ENCODE results near the gene ACVR1.
"Not testable (repeated sequence)": the region's sequence is repeated elsewhere in the genome, so short reads cannot be mapped to it uniquely, and the experiment has no call there.

DNA sequence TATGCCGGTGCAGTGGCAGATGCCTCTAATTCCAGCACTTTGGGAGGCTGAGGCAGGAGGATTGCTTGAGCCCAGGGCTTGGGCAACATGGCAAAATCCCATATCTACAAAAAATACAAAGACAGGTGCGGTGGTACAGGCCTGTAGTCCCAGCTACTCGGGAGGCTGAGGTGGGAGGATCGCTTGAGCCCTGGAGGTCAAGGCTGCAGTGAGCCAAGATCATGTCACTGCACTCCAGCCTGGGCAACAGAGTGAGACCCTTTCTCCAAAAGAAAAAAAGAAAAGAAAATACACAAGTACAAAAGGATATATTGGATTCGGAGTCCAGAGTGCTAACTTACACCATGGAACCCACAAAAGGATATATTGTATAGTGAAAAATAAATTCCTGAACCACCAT is 8.4 kb upstream of the ACVR1 start:
- TF ChIP-seq, protein P1, sequence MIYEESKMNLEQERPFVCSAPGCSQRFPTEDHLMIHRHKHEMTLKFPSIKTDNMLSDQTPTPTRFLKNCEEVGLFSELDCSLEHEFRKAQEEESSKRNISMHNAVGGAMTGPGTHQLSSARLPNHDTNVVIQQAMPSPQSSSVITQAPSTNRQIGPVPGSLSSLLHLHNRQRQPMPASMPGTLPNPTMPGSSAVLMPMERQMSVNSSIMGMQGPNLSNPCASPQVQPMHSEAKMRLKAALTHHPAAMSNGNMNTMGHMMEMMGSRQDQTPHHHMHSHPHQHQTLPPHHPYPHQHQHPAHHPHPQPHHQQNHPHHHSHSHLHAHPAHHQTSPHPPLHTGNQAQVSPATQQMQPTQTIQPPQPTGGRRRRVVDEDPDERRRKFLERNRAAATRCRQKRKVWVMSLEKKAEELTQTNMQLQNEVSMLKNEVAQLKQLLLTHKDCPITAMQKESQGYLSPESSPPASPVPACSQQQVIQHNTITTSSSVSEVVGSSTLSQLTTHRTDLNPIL (CRISPR knock-in tag; IDR thresholded peaks at IDR 0.05; ENCODE audit: low read depth) = not testable (repeated sequence)
- not testable (repeated sequence) for TF ChIP-seq ESRRG, ZC3H10 (CRISPR knock-in tag; IDR thresholded peaks at IDR 0.05)
- TF ChIP-seq, protein P2, sequence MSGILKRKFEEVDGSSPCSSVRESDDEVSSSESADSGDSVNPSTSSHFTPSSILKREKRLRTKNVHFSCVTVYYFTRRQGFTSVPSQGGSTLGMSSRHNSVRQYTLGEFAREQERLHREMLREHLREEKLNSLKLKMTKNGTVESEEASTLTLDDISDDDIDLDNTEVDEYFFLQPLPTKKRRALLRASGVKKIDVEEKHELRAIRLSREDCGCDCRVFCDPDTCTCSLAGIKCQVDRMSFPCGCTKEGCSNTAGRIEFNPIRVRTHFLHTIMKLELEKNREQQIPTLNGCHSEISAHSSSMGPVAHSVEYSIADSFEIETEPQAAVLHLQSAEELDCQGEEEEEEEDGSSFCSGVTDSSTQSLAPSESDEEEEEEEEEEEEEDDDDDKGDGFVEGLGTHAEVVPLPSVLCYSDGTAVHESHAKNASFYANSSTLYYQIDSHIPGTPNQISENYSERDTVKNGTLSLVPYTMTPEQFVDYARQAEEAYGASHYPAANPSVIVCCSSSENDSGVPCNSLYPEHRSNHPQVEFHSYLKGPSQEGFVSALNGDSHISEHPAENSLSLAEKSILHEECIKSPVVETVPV (CRISPR knock-in tag; IDR thresholded peaks at IDR 0.05) = not testable (repeated sequence)
- TF ChIP-seq, protein P3, sequence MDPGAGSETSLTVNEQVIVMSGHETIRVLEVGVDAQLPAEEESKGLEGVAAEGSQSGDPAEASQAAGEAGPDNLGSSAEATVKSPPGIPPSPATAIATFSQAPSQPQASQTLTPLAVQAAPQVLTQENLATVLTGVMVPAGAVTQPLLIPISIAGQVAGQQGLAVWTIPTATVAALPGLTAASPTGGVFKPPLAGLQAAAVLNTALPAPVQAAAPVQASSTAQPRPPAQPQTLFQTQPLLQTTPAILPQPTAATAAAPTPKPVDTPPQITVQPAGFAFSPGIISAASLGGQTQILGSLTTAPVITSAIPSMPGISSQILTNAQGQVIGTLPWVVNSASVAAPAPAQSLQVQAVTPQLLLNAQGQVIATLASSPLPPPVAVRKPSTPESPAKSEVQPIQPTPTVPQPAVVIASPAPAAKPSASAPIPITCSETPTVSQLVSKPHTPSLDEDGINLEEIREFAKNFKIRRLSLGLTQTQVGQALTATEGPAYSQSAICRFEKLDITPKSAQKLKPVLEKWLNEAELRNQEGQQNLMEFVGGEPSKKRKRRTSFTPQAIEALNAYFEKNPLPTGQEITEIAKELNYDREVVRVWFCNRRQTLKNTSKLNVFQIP (CRISPR knock-in tag; IDR thresholded peaks at IDR 0.05; ENCODE audit: borderline replicate concordance, low read depth) = not testable (repeated sequence)

All from SK-N-SH treated with all-trans-retinoic acid at 6 μM for 48 hours (cell line).